H1 (cell line): Measurements from ENCODE around the gene KIF26A. TPM values are rescaled to one million over a fixed set of nuclear protein-coding genes. Genes with fewer than 3 reads are reported as not detected.
A peak's percentile ranks its signal among the peaks of the same experiment; 100 is the strongest.

Source experiments
- CTCF ChIA-PET: fragments of 300-600 bp; sonication (Branson Sonifier 250); formaldehyde crosslinking; loops from one replicate; lab custom pipeline; 2021; ENCODE audit not compliant: partially characterized antibody; lab: Charles Lee
- POLR2A ChIA-PET: fragments of 300-600 bp; sonication (Branson Sonifier 250); formaldehyde crosslinking; loops from one replicate; lab custom pipeline; 2021; ENCODE audit warnings: inconsistent platforms; ENCODE audit not compliant: partially characterized antibody; lab: Charles Lee
- DNase-seq, 2 experiments: peaks; one replicate each; pipeline versions ENCODE4 v3.0.0 to v3.0.0-alpha.2; 2010 to 2022; ENCODE audit warnings: low spot score in 2 of 2, low read depth in 1 of 2, mixed read lengths in 1 of 2
- FAIRE-seq: peaks from 2 replicates; lab custom pipeline; 2011; peaks lifted over from hg19 to GRCh38; lab: Jason Lieb, UNC
- H2AFZ ChIP-seq: 2 replicates; pipeline ENCODE4 v1.8.1; 2012; ENCODE audit warnings: low read length, inconsistent platforms
- H2AK5ac ChIP-seq: 2 replicates; pipeline ENCODE4 v1.6.1; 2013; ENCODE audit warnings: low read depth, low read length
- H2BK120ac ChIP-seq: replicated peaks from 2 replicates; pipeline ENCODE3; 2013; ENCODE audit warnings: low read depth, low read length, inconsistent platforms
- H2BK12ac ChIP-seq: 2 replicates; pipeline ENCODE4 v1.6.1; 2013; ENCODE audit warnings: low read depth, low read length
- H2BK15ac ChIP-seq: 2 replicates; pipeline ENCODE4 v1.6.1; 2013; ENCODE audit warnings: low read length
- H2BK20ac ChIP-seq: 2 replicates; pipeline ENCODE4 v1.6.1; 2013; ENCODE audit warnings: low read length
- H2BK5ac ChIP-seq: 2 replicates; pipeline ENCODE4 v1.6.1; 2013; ENCODE audit warnings: low read depth, low read length
- H3K14ac ChIP-seq: 2 replicates; pipeline ENCODE4 v1.6.1; 2013; ENCODE audit warnings: inconsistent platforms; ENCODE audit not compliant: insufficient read length
- H3K18ac ChIP-seq: 2 replicates; pipeline ENCODE4 v1.6.1; 2013; ENCODE audit warnings: low read length; ENCODE audit errors: extremely low read depth
- H3K23ac ChIP-seq: 2 replicates; pipeline ENCODE4 v1.6.1; 2013; ENCODE audit warnings: inconsistent platforms; ENCODE audit not compliant: insufficient read length
- H3K23me2 ChIP-seq: 2 replicates; pipeline ENCODE4 v1.6.1; 2013; ENCODE audit warnings: low read depth, low read length
- H3K27ac ChIP-seq: 2 replicates; pipeline ENCODE4 v1.6.1; 2011; ENCODE audit warnings: low read depth, low read length, inconsistent platforms
- H3K27me3 ChIP-seq, 4 experiments: replicated peaks in 1 of 4; 1 replicate in 1 of 4; 2 replicates in 3 of 4; pipeline versions ENCODE4 v1.6.1 to v1.8.1; 2011 to 2013; ENCODE audit warnings: low read length in 3 of 4, mild to moderate bottlenecking in 3 of 4, inconsistent platforms in 2 of 4, mixed read lengths in 2 of 4, moderate library complexity in 1 of 4; ENCODE audit not compliant: control insufficient read depth in 3 of 4, insufficient read depth in 3 of 4; ENCODE audit errors: extremely low read depth in 1 of 4
- H3K36me3 ChIP-seq, 4 experiments: 2 replicates each; pipeline versions ENCODE4 v1.6.1 to v1.8.1; 2011 to 2013; ENCODE audit warnings: mild to moderate bottlenecking in 4 of 4, low read length in 3 of 4, moderate library complexity in 2 of 4, control low read depth in 1 of 4, inconsistent platforms in 1 of 4; ENCODE audit not compliant: insufficient read depth in 4 of 4, control insufficient read depth in 2 of 4
- H3K4ac ChIP-seq: replicated peaks from 2 replicates; pipeline ENCODE3; 2013; ENCODE audit warnings: low read length, low read depth, mixed read lengths, inconsistent platforms; ENCODE audit not compliant: insufficient read length
- H3K4me1 ChIP-seq, 4 experiments: replicated peaks in 1 of 4; 1 replicate in 1 of 4; 2 replicates in 3 of 4; pipeline versions ENCODE4 v1.6.1 to v1.8.1; 2011 to 2013; ENCODE audit warnings: low read length in 3 of 4, inconsistent platforms in 2 of 4, mixed read lengths in 1 of 4; ENCODE audit not compliant: insufficient read depth in 4 of 4, control insufficient read depth in 3 of 4
- H3K4me2 ChIP-seq, 2 experiments: 2 replicates each; pipeline versions ENCODE4 v1.6.1 to v1.8.1; 2011 to 2013; ENCODE audit warnings: low read depth in 2 of 2, low read length in 2 of 2, control low read depth in 1 of 2, inconsistent platforms in 1 of 2, mild to moderate bottlenecking in 1 of 2; ENCODE audit not compliant: insufficient read depth in 1 of 2
- H3K4me3 ChIP-seq, 4 experiments: fragments of 200-600, 300-600 bp in 1 of 4; sonication (generic), shearing (Covaris generic), sonication (Bioruptor Twin) in 1 of 4; 2 replicates each; pipeline versions ENCODE4 v1.5.1 to v1.8.1; 2011 to 2016; ENCODE audit warnings: low read length in 4 of 4, low read depth in 3 of 4, control low read depth in 2 of 4, inconsistent platforms in 2 of 4, mild to moderate bottlenecking in 2 of 4, mixed read lengths in 1 of 4, moderate library complexity in 1 of 4; ENCODE audit not compliant: insufficient read depth in 2 of 4; ENCODE audit errors: extremely low read depth in 1 of 4
- H3K56ac ChIP-seq: replicated peaks from 2 replicates; pipeline ENCODE3; 2013; ENCODE audit warnings: low read depth, mild to moderate bottlenecking, mixed read lengths, low read length, inconsistent platforms; ENCODE audit not compliant: insufficient read length
- H3K79me1 ChIP-seq: 2 replicates; pipeline ENCODE4 v1.6.1; 2013; ENCODE audit warnings: low read depth, low read length, control low read depth
- H3K79me2 ChIP-seq, 2 experiments: 2 replicates each; pipeline versions ENCODE4 v1.6.1 to v1.8.1; 2012 to 2013; ENCODE audit warnings: low read length in 2 of 2, mild to moderate bottlenecking in 2 of 2, inconsistent platforms in 1 of 2; ENCODE audit not compliant: insufficient read depth in 2 of 2, control insufficient read depth in 1 of 2
- H3K9ac ChIP-seq, 4 experiments: replicated peaks in 1 of 4; 1 replicate in 1 of 4; 2 replicates in 3 of 4; pipeline versions ENCODE4 v1.6.1 to v1.8.1; 2011 to 2013; ENCODE audit warnings: low read depth in 3 of 4, low read length in 3 of 4, control low read depth in 2 of 4, mild to moderate bottlenecking in 2 of 4, moderate library complexity in 2 of 4, inconsistent platforms in 1 of 4; ENCODE audit errors: extremely low read depth in 1 of 4
- H3K9me3 ChIP-seq, 2 experiments: 2 replicates each; pipeline versions ENCODE4 v1.6.1 to v1.8.1; 2012 to 2013; ENCODE audit warnings: mild to moderate bottlenecking in 2 of 2, moderate library complexity in 2 of 2, control low read depth in 1 of 2, inconsistent platforms in 1 of 2, low read depth in 1 of 2, low read length in 1 of 2, mixed read lengths in 1 of 2; ENCODE audit not compliant: insufficient read depth in 2 of 2
- H4K20me1 ChIP-seq, 2 experiments: replicated peaks in 1 of 2; 2 replicates each; pipeline versions ENCODE3 to v1.8.1; 2011 to 2013; ENCODE audit warnings: inconsistent platforms in 2 of 2, low read length in 2 of 2, mild to moderate bottlenecking in 1 of 2; ENCODE audit not compliant: insufficient read depth in 2 of 2, control insufficient read depth in 1 of 2
- H4K5ac ChIP-seq: 2 replicates; pipeline ENCODE4 v1.6.1; 2013; ENCODE audit warnings: low read length, low read depth, mixed read lengths, inconsistent platforms; ENCODE audit not compliant: insufficient read length
- H4K8ac ChIP-seq: 2 replicates; pipeline ENCODE4 v1.8.0; 2013; ENCODE audit warnings: mild to moderate bottlenecking, moderate library complexity, low read length, inconsistent platforms; ENCODE audit not compliant: insufficient read depth; ENCODE audit errors: extremely low read depth
- H4K91ac ChIP-seq: replicated peaks from 2 replicates; pipeline ENCODE3; 2013; ENCODE audit warnings: low read length, mixed read lengths, inconsistent platforms; ENCODE audit not compliant: insufficient read length
- ATF3 ChIP-seq: IDR thresholded peaks from 2 replicates; pipeline ENCODE4 v1.6.1; 2011; ENCODE audit warnings: low read depth, mild to moderate bottlenecking, low read length; ENCODE audit not compliant: insufficient read depth
- EP300 ChIP-seq, 2 experiments: IDR thresholded peaks; 1 replicate in 1 of 2; 2 replicates in 1 of 2; pipeline ENCODE4 v1.6.1; 2011 to 2012; ENCODE audit warnings: low read depth in 2 of 2, low read length in 2 of 2, mild to moderate bottlenecking in 2 of 2, borderline replicate concordance in 1 of 2, inconsistent platforms in 1 of 2, moderate library complexity in 1 of 2
- FOSL1 ChIP-seq: IDR thresholded peaks from 2 replicates; pipeline ENCODE4 v1.6.1; 2011; ENCODE audit warnings: mild to moderate bottlenecking, low read depth, low read length, moderate library complexity; ENCODE audit not compliant: insufficient read depth
- MAX ChIP-seq: IDR thresholded peaks from 2 replicates; pipeline ENCODE4 v1.6.1; 2012; ENCODE audit warnings: inconsistent platforms
- NANOG ChIP-seq: IDR thresholded peaks from 2 replicates; pipeline ENCODE4 v1.6.1; 2011; ENCODE audit warnings: low read length, low read depth, mild to moderate bottlenecking, inconsistent platforms; ENCODE audit not compliant: insufficient read depth, poor library complexity, severe bottlenecking
- POLR2A ChIP-seq, 2 experiments: IDR thresholded peaks; 1 replicate in 1 of 2; 2 replicates in 1 of 2; pipeline ENCODE4 v1.6.1; 2011; ENCODE audit warnings: low read depth in 2 of 2, low read length in 2 of 2, mild to moderate bottlenecking in 2 of 2; ENCODE audit errors: control extremely low read depth in 1 of 2
- RBBP5 ChIP-seq: IDR thresholded peaks from 2 replicates; pipeline ENCODE4 v1.7.1; 2012; ENCODE audit warnings: low read depth, mild to moderate bottlenecking, inconsistent platforms, low read length, moderate library complexity, borderline replicate concordance
- RNF2 ChIP-seq: fragments of 200-900, 300-1000 bp; sonication (generic); IDR thresholded peaks from 2 replicates; pipeline ENCODE4 v1.7.1; 2016; ENCODE audit warnings: borderline replicate concordance, low read depth, mild to moderate bottlenecking, antibody characterized with exemption, low read length; ENCODE audit not compliant: poor library complexity, severe bottlenecking; ENCODE audit errors: missing control alignments
- SAP30 ChIP-seq: fragments of 300-600 bp; sonication (generic); IDR thresholded peaks from 2 replicates; pipeline ENCODE4 v1.7.1; 2012; ENCODE audit warnings: low read length, moderate library complexity, mild to moderate bottlenecking, inconsistent platforms; ENCODE audit not compliant: insufficient read depth, insufficient replicate concordance
- TCF12 ChIP-seq: IDR thresholded peaks from 2 replicates; pipeline ENCODE4 v1.6.1; 2011; ENCODE audit warnings: low read depth, mild to moderate bottlenecking, low read length
- YY1 ChIP-seq: IDR thresholded peaks from 2 replicates; pipeline ENCODE4 v1.6.1; 2011; ENCODE audit warnings: low read depth, mild to moderate bottlenecking, low read length
- ZNF274 ChIP-seq: IDR thresholded peaks from 2 replicates; pipeline ENCODE4 v1.7.0; 2012; ENCODE audit warnings: low read length, borderline replicate concordance; ENCODE audit errors: extremely low read depth
- WGBS, 2 experiments: shearing (Covaris generic) in 1 of 2; methylation state at CpG; one replicate each; pipeline versions ENCODE4 v1.1.6 to v1.1.7; 2013 to 2015; ENCODE audit warnings: low lambda C conversion rate in 2 of 2, mixed read lengths in 2 of 2, inconsistent platforms in 1 of 2, low coverage in 1 of 2, missing lambda C conversion rate in 1 of 2; ENCODE audit not compliant: insufficient replicate concordance in 2 of 2, insufficient coverage in 1 of 2, insufficient read length in 1 of 2; ENCODE audit errors: extremely low coverage in 1 of 2, missing lambda C conversion rate in 1 of 2; 5-methylcytosine and 5-hydroxymethylcytosine counted together
- polyA plus RNA-seq, 7 experiments: library from polyadenylated mRNA; depleted of rRNA in 3 of 7; stranded (reverse) in 5 of 7; unstranded in 2 of 7; fragments of >200 nt in 5 of 7; fragments of 200-250 nt in 2 of 7; gene quantifications; 1 replicate in 5 of 7; 2 replicates in 1 of 7; 4 replicates in 1 of 7; pipeline versions ENCODE4 v1.2.1 to v1.2.3, GENCODE V29; 2011 to 2013; ENCODE audit warnings: missing spikeins in 2 of 7, mixed read lengths in 2 of 7
- total RNA-seq: library from RNA; stranded (reverse); fragmentation: NEBNext Ultra II Directional; extraction: Animal tissue kit (Norgen Biotek cat#: 25700); gene quantifications from 2 replicates; pipeline ENCODE4 v1.2.1, GENCODE V29; 2021

Gene KIF26A
- total and polyA plus RNA-seq, 2 of the 8 experiments (the other 6 are each of a cell fraction or from before 2014, with no cell fraction given): 11.5 to 41.6 TPM

- Histone ChIP-seq H3K14ac (no peak overlapping the region), H3K23me2 (no peaks in the 10 kb centered on the region; the same call in 1 of the 2 replicates), H3K4me1 (no peaks in the 10 kb centered on the region; a peak in 1 of 7 replicates), H4K5ac (no peak overlapping the region), H3K27me3 (no peaks in the 10 kb centered on the region), H3K79me1 (peaks cover 10% of the 10 kb centered on the region), H3K79me2 (peaks cover 0 to 6% of the 10 kb centered on the region in 2 experiments; a peak in 2 of 4 replicates), H3K23ac (no peak overlapping the region), H2BK12ac (no peak overlapping the region), H3K4me3 (no peak overlapping the region), H2AK5ac (no peak overlapping the region), H3K4me2 (no peak overlapping the region), H2BK5ac (no peak overlapping the region), H2BK20ac (no peak overlapping the region), H3K56ac (no peak overlapping the region), H2BK15ac (no peak overlapping the region), H3K36me3 (peaks cover 0 to 5% (median 0%) of the 10 kb centered on the region in 4 experiments; a peak in 1 of 8 replicates), H3K27ac (no peak overlapping the region), H2BK120ac (no peak overlapping the region), H3K18ac (no peak overlapping the region), H4K20me1 (peaks cover 2 to 22% of the 10 kb centered on the region in 2 experiments), H3K9me3 (no peaks in the 10 kb centered on the region), H3K9ac (no peak overlapping the region), H2AFZ (no peak overlapping the region), H4K91ac (no peak overlapping the region), H3K4ac (no peak overlapping the region), H4K8ac (peak overlapping the region; percentile 51; the same call in 1 of the 2 replicates)
- no peak for DNase-seq
- TF ChIP-seq NANOG: no peak
- no peak for TF ChIP-seq MAX
- no peak for TF ChIP-seq TCF12
- no peak for TF ChIP-seq ZNF274
- no peak for TF ChIP-seq FOSL1
- no peak for TF ChIP-seq RBBP5
- TF ChIP-seq EP300 (IDR thresholded peaks at IDR 0.05; ENCODE audit: borderline replicate concordance in 1 of 2, low read depth in 2 of 2, low read length in 2 of 2): no peak
- TF ChIP-seq POLR2A (IDR thresholded peaks at IDR 0.05; ENCODE audit: control extremely low read depth in 1 of 2, low read depth in 2 of 2, low read length in 2 of 2): no peak
- no peak for TF ChIP-seq ATF3
- TF ChIP-seq RNF2: no peak
- TF ChIP-seq YY1: no peak
- TF ChIP-seq SAP30: no peak
- FAIRE-seq: no peak
- WGBS, 2 experiments: 100% methylated on average over 3 of the region's 9 CpGs; no CpG with 5 or more reads in 1 of the 2 experiments
- CTCF ChIA-PET: interaction anchor here (0.6 kb wide), 1 partner anchor 70 kb away, joined by 3 read pairs; no protein-coding TSS in a partner anchor
- POLR2A ChIA-PET: no interaction called here
Measured at GRCh38 chr14:104162495-104162894, 24.1 kb downstream of the KIF26A start.
